ENCODE measurements around the gene TRANK1.

DNA sequence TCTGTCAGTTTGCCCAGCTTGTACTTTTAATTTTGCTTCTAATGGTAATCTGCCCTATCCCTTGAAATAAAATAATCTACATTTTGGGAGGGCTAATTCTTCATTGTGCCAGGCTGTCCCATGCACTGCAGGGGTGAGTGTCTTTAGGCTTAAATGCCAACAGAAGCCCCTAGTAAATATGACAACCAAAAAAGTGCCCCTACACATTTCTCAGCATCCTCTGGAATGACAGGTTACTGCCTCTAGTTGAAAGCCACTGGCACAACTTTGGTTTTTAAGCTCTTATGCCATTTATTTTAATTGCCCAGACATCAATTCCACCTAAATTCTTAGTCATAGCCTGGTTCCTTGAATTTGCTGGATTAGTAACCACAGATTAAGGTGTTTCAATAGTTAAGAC, 44.7 kb upstream of the TRANK1 start:
- TF ChIP-seq, protein P1, sequence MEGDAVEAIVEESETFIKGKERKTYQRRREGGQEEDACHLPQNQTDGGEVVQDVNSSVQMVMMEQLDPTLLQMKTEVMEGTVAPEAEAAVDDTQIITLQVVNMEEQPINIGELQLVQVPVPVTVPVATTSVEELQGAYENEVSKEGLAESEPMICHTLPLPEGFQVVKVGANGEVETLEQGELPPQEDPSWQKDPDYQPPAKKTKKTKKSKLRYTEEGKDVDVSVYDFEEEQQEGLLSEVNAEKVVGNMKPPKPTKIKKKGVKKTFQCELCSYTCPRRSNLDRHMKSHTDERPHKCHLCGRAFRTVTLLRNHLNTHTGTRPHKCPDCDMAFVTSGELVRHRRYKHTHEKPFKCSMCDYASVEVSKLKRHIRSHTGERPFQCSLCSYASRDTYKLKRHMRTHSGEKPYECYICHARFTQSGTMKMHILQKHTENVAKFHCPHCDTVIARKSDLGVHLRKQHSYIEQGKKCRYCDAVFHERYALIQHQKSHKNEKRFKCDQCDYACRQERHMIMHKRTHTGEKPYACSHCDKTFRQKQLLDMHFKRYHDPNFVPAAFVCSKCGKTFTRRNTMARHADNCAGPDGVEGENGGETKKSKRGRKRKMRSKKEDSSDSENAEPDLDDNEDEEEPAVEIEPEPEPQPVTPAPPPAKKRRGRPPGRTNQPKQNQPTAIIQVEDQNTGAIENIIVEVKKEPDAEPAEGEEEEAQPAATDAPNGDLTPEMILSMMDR (conservative IDR thresholded peaks at IDR 0.05; ENCODE audit: low read depth, low read length): no peak
- TF ChIP-seq EZH2 (IDR thresholded peaks at IDR 0.05; ENCODE audit: borderline replicate concordance, low read depth, low read length, poor library complexity, severe bottlenecking): no peak
